B cell (primary cell): Measurements from ENCODE around the gene PTPRN2. TPM values are rescaled to one million over a fixed set of nuclear protein-coding genes. Genes with fewer than 3 reads are reported as not detected.

Source experiments
- ATAC-seq: fragments of 200-7000 bp; cut with Tn5 transposase; one replicate; pipeline ENCODE4 v1.10.0; 2021; ENCODE audit warnings: low read depth, mild to moderate bottlenecking, moderate number of reproducible peaks, moderate library complexity
- CTCF ChIA-PET: fragments of 350-600 bp; sonication (Branson Sonifier 250); formaldehyde crosslinking; loops from one replicate; lab custom pipeline; 2021; ENCODE audit warnings: antibody characterized with exemption, inconsistent platforms; lab: Charles Lee
- POLR2A ChIA-PET: fragments of 350-600 bp; sonication (Branson Sonifier 250); formaldehyde crosslinking; loops from one replicate; lab custom pipeline; 2021; ENCODE audit warnings: antibody characterized with exemption; lab: Charles Lee
- DNase-seq: peaks from one replicate; pipeline ENCODE4 v3.0.0; 2013
- H2AFZ ChIP-seq: 2 replicates; pipeline ENCODE4 v1.6.1; 2012; ENCODE audit warnings: mild to moderate bottlenecking, low read depth, low read length; ENCODE audit not compliant: insufficient read depth, poor library complexity, severe bottlenecking
- H3K27ac ChIP-seq, 2 donors: 1 replicate in 1 of 2; 2 replicates in 1 of 2; pipeline ENCODE4 v1.5.1; 2012 to 2013; ENCODE audit warnings: low read length in 2 of 2, mild to moderate bottlenecking in 2 of 2, moderate library complexity in 1 of 2
- H3K27me3 ChIP-seq, 4 experiments: fragments of 200-600 bp in 1 of 4; sonication (generic) in 1 of 4; replicated peaks in 1 of 4; 1 replicate in 2 of 4; 2 replicates in 2 of 4; pipeline versions ENCODE4 v1.6.1 to v1.7.0; 2013 to 2016; ENCODE audit warnings: low read length in 3 of 4, mild to moderate bottlenecking in 2 of 4, mixed read lengths in 1 of 4, moderate library complexity in 1 of 4; ENCODE audit not compliant: insufficient read depth in 4 of 4, control insufficient read depth in 3 of 4; ENCODE audit errors: control extremely low read depth in 1 of 4
- H3K36me3 ChIP-seq, 2 experiments: replicated peaks in 1 of 2; 1 replicate in 1 of 2; 2 replicates in 1 of 2; pipeline versions ENCODE4 v1.6.1 to v1.7.1; 2013; ENCODE audit warnings: low read length in 1 of 2; ENCODE audit not compliant: insufficient read depth in 2 of 2, control insufficient read depth in 1 of 2; ENCODE audit errors: control extremely low read depth in 1 of 2, extremely low read depth in 1 of 2
- H3K4me1 ChIP-seq, 2 donors: fragments of 200-600 bp in 1 of 2; sonication (generic) in 1 of 2; 1 replicate in 1 of 2; 2 replicates in 1 of 2; pipeline versions ENCODE4 v1.5.1 to v1.6.1; 2013 to 2017; ENCODE audit warnings: low read length in 2 of 2; ENCODE audit not compliant: control insufficient read depth in 2 of 2, insufficient read depth in 2 of 2
- H3K4me2 ChIP-seq: replicated peaks from 2 replicates; pipeline ENCODE3; 2012; ENCODE audit warnings: mild to moderate bottlenecking, low read depth, low read length; ENCODE audit not compliant: poor library complexity, severe bottlenecking
- H3K4me3 ChIP-seq, 5 experiments: fragments of 200-600 bp in 1 of 5; sonication (generic) in 1 of 5; 1 replicate in 3 of 5; 2 replicates in 2 of 5; pipeline versions ENCODE4 v1.5.1 to v1.7.0; 2011 to 2016; ENCODE audit warnings: low read length in 4 of 5, mild to moderate bottlenecking in 4 of 5, low read depth in 2 of 5, control low read depth in 1 of 5, moderate library complexity in 1 of 5; ENCODE audit not compliant: insufficient read depth in 1 of 5; ENCODE audit errors: control extremely low read depth in 1 of 5, extremely low read depth in 1 of 5
- H3K79me2 ChIP-seq: fragments of 200-600 bp; sonication (generic); one replicate; pipeline ENCODE4 v1.6.0; 2016; ENCODE audit warnings: low read length; ENCODE audit not compliant: control insufficient read depth, insufficient read depth
- H3K9ac ChIP-seq: fragments of 200-600 bp; sonication (generic); 2 replicates; pipeline ENCODE4 v1.6.1; 2017; ENCODE audit warnings: mild to moderate bottlenecking, low read length, moderate library complexity
- H3K9me3 ChIP-seq, 3 donors: one replicate each; pipeline versions ENCODE4 v1.6.1 to v1.7.1; 2013; ENCODE audit warnings: low read length in 2 of 3; ENCODE audit not compliant: control insufficient read depth in 2 of 3, insufficient read depth in 1 of 3; ENCODE audit errors: control extremely low read depth in 1 of 3
- H4K20me1 ChIP-seq: 2 replicates; pipeline ENCODE4 v1.6.0; 2012; ENCODE audit warnings: mild to moderate bottlenecking, low read length; ENCODE audit not compliant: insufficient read depth, control insufficient read depth, poor library complexity, severe bottlenecking
- H3K27ac Mint-ChIP-seq: one replicate; pipeline ENCODE4 v1.8.0; 2021; ENCODE audit warnings: mixed read lengths
- H3K27me3 Mint-ChIP-seq: one replicate; pipeline ENCODE4 v1.8.0; 2021; ENCODE audit warnings: mixed read lengths
- H3K4me1 Mint-ChIP-seq: one replicate; pipeline ENCODE4 v1.8.0; 2021; ENCODE audit warnings: mixed read lengths
- H3K4me3 Mint-ChIP-seq: one replicate; pipeline ENCODE4 v1.8.0; 2021; ENCODE audit warnings: mixed read lengths
- H3K9me3 Mint-ChIP-seq: one replicate; pipeline ENCODE4 v1.8.0; 2022; ENCODE audit warnings: mixed read lengths; ENCODE audit not compliant: insufficient read depth
- CTCF ChIP-seq: fragments of 200-600 bp; IDR thresholded peaks from one replicate; pipeline ENCODE4 v1.8.0; 2022; ENCODE audit warnings: antibody characterized with exemption, mild to moderate bottlenecking
- EZH2 ChIP-seq: IDR thresholded peaks from 2 replicates; pipeline ENCODE4 v1.6.1; 2012; ENCODE audit warnings: borderline replicate concordance, low read depth, mild to moderate bottlenecking, moderate library complexity, low read length; ENCODE audit not compliant: insufficient read depth, poor library complexity, severe bottlenecking
- WGBS: methylation state at CpG from one replicate; pipeline ENCODE4 v1.1.5; 2013; ENCODE audit warnings: missing lambda C conversion rate; ENCODE audit not compliant: insufficient coverage; 5-methylcytosine and 5-hydroxymethylcytosine counted together
- intact Hi-C: fragments of 100-400 bp; cut with micrococcal nuclease; formaldehyde crosslinking; loops from one replicate; pipeline ENCODE4 v1.10.0; 2022
- polyA plus RNA-seq: library from polyadenylated mRNA; depleted of rRNA; stranded (reverse); fragments of >200 nt; gene quantifications from 2 replicates; pipeline ENCODE4 v1.2.3, GENCODE V29; 2012
- total RNA-seq, 2 donors: library from RNA; stranded (reverse); fragments of 120-200 nt in 1 of 2; gene quantifications; 1 replicate in 1 of 2; 2 replicates in 1 of 2; pipeline versions ENCODE4 v1.2.3 to v1.2.4, GENCODE V29; 2013 to 2022

The PTPRN2 gene
- total and polyA plus RNA-seq, 2 donors (not counting 1 experiment from before 2014, with no cell fraction given), result 2.0 to 5.0 TPM

GRCh38 chr7:157793973-157794745, 793.5 kb downstream of the PTPRN2 start:
- intact Hi-C loops, result no loop called here
- ChIA-PET CTCF (interaction anchor here (0.7 kb wide), 1 partner anchor 1179 kb away, joined by 3 read pairs; no protein-coding TSS in a partner anchor), POLR2A (no interaction called here)
- ATAC-seq (no peak), DNase-seq (no peak)
- H3K27me3 Mint-ChIP-seq, result no peaks in the 10 kb centered on the region
- TF ChIP-seq EZH2 (no peak), CTCF (no peak)
- no peaks in the 10 kb centered on the region for H3K79me2 ChIP-seq
- no peaks in the 10 kb centered on the region for H3K27me3 ChIP-seq
- no peak overlapping the region for H3K27ac ChIP-seq
- no peak overlapping the region for H3K27ac Mint-ChIP-seq
- no peak overlapping the region for H3K4me3 ChIP-seq
- no peaks in the 10 kb centered on the region for H3K4me1 Mint-ChIP-seq
- no peaks in the 10 kb centered on the region for H3K36me3 ChIP-seq
- peaks cover 0 to 28% (median 0%) of the 10 kb centered on the region in 3 donors for H3K9me3 ChIP-seq
- H3K4me2 ChIP-seq, result no peak overlapping the region
- no peaks in the 10 kb centered on the region for H3K4me1 ChIP-seq
- no peak overlapping the region for H3K9ac ChIP-seq
- 85% methylated on average over 34 of the region's 39 CpGs for WGBS
- peaks cover 3% of the 10 kb centered on the region for H3K9me3 Mint-ChIP-seq
- no peak overlapping the region for H3K4me3 Mint-ChIP-seq
- no peaks in the 10 kb centered on the region for H4K20me1 ChIP-seq
- no peak overlapping the region for H2AFZ ChIP-seq

- Mint-ChIP-seq H3K4me3 (no peak overlapping the region), H3K9me3 (peaks cover 3% of the 10 kb centered on the region), H3K4me1 (no peaks in the 10 kb centered on the region), H3K27ac (no peak overlapping the region), H3K27me3 (no peaks in the 10 kb centered on the region)
- Histone ChIP-seq H2AFZ (no peak overlapping the region), H3K27me3 (no peaks in the 10 kb centered on the region), H3K4me3 (no peak overlapping the region), H3K9me3 (peaks cover 0 to 26% (median 0%) of the 10 kb centered on the region in 3 donors), H3K27ac (no peak overlapping the region), H3K79me2 (no peaks in the 10 kb centered on the region), H3K4me1 (no peaks in the 10 kb centered on the region), H3K9ac (no peak overlapping the region), H3K36me3 (no peaks in the 10 kb centered on the region), H3K4me2 (no peak overlapping the region), H4K20me1 (no peaks in the 10 kb centered on the region)
- ChIA-PET POLR2A (no interaction called here), CTCF (no interaction called here)
- TF ChIP-seq EZH2, result no peak
- no peak for TF ChIP-seq CTCF
- ATAC-seq (no peak), DNase-seq (no peak)
- intact Hi-C loops, result no loop called here
- WGBS, result 73% methylated on average over 10 of the region's 10 CpGs
Observed at GRCh38 chr7:157793087-157793353, 794.6 kb downstream of the PTPRN2 start.
